ENCODE results near the gene TRAPPC5.

The TRAPPC5 gene

DNA sequence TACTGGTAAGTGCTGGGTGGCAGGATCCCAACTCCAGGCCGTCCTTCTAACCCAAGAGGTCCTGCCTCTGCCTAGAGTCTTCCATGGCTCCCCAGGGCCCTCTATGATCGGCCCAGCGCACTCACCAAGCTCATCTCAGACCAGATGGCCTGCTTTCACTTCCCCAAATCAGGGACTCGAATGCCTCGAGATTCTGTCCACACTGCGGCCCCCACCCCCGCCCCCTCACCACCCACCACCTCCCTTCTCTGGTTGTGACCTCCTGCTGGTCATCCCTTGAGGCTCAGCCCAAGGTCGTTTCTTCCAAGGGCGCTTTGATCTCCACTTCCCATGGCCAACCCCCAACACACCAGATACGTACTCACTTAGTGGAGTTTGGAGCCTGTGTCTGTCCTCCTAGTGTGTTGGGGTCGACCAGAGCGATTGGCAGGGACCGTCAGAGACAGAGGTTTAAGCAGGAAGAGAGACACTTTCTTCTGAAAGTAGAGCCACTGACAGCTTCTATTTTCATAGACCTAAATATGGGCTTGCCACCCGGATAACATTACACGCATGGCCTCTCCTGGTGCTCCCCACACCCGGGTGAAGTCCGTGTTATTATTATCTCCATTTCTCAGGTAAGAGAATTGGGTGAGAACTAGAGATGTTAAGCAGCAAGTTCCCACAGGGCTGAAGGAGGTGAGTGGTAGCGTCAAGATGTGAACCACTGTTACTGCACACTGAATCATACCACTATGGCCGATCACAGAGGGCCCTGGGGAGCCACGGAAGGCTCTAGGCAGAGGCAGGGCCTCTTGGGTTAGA lies 21.2 kb downstream of the TRAPPC5 start, which contains the start of gene FCER2:
Gene FCER2, minus strand, starts transcription at position 478 of the 804 bp plus-strand sequence. CDS start 2,371 bp downstream, outside the sequence.
- no peak for DNase-seq

DNA sequence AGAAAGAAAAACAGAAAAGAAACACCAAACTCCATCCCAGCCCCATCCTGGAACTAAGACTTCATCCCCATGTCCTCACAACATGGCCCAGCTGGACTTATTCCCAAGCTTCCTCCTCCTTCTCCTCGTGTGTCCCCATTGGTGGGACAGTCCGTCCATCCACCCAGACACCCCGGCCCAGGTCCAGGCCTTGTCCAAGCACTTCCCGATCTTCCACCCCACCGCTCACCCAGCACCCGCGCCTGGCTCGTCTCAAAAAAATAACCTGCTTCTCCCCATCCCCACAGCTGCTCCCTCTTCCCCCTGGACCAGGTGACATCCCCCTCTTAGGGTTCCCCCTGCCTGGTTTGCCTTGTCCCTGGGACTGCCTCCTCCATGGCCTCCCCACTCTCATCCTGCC lies 22.7 kb downstream of the TRAPPC5 start:
- DNase-seq = no peak

DNA sequence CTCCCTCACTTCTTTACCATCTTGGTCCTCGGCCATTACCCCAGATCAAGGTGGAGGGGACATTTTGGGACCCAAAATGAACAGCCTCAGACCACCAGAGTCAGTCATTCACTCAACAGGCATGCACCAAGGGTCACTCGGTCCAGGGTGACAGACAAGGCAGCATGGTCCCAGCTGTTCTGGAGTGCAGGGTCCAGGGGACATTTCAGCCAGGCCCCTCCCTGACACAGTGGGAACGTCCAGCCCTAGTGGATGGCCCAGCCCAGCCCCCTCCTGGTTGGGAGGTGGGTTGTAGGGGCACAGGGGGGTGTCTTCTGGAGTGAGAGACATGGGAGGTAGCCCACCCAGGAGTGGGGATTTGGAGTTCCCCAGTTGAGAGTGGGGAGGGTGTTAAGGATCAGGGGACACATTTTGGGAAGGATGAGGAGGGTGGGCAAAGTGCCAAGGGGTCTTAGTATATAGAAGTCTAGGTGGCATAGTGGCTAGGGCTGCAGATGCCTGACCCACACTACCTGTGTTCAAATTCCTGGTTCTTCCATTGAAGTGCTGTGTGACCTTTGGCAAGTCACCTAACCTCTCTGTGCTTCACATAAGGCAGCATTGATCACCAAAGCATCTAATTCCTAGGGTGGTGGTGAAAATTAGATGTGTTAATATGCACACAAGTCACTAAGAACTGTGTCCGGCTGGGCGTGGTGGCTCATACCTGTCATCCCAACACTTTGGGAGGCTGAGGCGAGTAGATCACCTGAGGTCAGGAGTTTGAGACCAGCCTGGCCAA lies 23.8 kb downstream of the TRAPPC5 start:
- DNase-seq = no peak

DNA sequence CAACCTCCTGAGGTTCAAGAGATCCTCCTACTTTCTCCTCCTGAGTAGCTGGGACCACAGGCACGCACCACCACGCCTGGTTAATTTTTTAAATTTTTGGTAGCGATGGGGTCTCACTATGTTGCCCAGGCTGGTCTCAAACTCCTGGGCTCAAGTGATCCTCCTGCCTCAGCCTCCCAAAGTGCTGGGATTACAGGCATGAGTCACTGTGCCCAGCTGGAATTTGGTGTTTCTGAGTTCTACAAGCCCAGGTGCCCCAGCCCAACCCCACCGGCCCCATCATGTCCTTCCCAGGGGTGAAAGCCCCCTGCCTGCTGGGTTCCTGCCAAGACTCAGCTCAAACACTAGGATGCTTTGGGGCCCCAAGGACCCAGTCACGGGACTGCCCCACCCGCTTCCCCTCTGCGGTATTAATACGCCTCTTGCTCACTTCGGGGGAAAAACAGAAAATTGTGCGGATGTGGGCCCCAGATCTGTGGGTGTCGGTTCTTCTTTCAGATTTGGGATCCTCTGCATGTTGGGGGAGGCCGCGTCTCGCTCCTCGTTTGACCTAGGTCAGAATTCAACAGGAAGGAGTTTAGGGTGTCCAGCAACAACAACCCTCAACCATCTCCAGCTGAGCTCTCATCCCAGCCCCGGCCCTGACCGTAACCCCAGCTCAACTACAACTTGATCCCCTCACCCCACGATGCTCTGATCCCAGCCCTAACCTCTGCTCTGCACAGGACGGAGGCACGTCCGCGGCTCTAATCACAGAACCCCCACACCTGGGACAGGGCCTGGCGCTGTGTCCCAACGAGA lies 25.0 kb downstream of the TRAPPC5 start:
- peak; percentile 55 for DNase-seq

DNA sequence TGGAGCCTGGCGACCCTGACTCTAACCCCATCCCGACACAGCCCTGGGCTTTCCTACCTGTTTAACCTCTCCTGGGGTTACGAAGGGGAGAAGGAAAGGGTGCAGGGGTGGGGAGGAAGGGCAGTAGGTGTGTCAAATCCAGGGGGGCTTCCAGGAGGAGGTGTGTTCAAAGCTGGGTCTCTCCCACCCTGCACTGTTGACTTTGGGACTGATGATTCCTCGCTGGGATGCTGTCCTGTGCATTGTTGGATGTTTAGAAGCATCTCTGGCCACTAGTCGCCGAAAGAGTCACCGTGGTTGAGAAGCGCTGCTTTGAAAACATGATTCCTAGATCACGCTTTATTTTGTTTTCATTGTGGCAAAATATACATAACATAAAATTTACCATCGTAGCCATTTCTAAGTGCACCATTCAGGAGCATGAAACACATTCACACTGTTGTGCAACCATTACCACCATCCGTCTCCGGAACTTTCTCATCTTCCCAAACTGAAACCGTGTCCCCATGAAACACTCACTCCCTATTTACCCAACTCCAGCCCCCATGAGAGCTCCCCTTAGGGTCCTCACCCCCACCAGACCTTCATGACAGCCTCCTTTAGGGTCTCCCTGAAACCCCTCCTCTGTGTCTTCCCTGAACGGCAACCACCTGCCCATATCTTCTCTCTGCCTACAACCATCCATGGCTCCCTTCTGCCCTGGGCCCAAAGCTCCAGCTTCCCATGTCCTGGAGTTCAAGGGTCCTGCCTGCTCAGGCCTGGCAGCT lies 25.7 kb downstream of the TRAPPC5 start:
- DNase-seq = no peak

DNA sequence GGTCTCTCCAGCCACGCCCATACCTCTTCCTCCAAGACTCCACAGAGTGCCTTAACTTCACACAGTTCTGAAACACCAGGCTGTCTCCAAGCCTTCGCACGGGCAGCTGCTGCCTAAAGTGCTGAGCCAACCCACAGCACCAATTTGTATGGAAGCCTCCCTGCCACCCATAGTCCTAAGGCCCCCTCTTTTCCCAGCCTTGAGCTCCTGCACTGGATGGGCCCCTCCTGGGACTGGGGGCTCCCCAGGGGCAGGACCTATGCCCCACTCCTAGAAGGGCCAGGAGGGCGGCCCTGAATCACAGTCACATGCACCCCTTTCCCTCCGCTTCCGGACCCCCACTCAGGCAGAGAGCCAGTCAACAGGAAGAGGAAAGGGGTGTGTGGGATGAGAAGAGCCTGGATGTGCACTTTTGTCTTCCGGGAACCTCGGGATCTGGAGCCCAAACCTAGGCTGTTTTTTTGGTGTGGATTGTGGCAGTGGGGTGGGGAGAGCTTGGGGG lies 26.4 kb downstream of the TRAPPC5 start:
- DNase-seq = no peak

DNA sequence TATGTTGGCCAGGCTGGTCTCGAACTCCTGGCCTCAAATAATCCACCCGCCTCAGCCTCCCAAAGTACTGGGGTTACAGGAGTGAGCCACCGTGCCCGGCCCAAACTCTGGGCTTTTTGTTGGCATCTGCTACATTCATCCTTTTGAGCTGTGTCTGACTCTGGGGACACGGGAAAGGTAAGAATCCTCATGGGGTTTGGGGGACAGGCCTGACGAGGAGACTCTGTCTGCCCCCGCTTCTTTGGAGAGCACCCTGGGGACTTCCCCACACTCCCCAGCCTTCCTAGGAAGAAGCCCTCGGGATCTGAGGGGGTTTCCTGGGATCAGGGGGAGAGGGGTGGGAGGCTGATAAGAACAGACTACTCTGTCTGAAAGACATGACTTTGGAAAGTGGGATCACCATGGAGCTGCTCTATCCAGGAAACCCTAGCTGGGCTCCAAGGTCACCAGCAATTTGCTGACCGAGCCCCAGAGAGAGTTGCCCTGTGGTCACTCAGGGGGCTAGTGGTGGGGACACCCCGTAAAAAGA lies 29.4 kb downstream of the TRAPPC5 start:
- DNase-seq = no peak

DNA sequence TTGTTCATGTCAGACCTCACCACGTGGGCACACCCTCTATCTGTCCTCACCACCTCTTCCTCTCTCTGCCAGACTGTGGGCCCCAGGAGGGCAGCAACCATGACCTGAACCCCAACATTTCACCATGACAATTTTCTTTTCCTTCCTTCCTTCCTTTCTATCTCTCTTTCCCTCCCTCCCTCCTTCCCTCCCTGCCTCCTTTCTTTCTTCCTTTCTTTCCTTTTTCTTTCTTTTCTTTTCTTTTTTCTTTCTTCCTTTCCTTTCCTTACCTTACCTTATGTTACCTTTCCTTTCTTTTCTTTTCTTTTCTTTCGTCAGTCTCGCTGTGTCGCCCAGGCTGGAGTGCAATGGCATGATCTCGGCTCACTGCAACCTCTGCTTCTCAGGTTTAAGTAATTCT lies 30.0 kb downstream of the TRAPPC5 start:
- no peak for DNase-seq

DNA sequence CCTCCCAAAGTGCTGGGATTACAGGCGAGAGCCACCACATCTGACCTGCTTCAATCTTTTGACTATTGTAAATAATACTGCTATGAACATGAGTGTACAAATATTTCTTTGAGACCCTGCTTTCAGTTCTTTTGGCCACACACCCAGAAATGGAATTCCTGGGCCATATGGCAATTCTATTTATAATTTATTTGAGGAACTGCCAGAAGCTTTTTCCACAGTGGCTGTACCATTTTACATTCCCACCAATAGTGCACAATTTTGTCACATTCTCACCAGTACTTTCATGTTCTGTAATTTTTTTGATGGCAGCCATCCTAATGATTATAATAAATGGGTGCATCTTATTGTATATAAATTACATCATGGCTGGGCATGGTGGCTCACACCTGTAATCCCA lies 35.0 kb downstream of the TRAPPC5 start:
- DNase-seq = no peak

DNA sequence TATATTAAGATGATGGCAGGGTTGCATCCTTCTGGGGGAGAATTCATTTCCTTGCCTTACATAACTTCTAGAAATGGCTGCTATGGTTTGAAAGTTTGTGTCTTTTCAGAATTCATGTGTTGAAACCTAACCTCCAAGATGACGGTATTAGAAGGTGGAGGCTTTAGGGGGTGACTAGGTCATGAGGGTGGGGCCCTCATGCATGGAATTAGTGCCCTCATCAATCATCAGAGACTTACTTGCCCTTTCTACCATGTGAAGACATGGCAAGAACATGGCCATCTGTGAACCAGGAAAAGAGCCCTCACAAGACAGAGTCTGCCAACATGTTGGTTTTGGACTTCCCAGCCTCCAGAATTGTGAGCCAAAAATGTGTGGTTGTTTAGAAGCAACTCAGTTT lies 36.1 kb downstream of the TRAPPC5 start:
- DNase-seq = no peak

DNA sequence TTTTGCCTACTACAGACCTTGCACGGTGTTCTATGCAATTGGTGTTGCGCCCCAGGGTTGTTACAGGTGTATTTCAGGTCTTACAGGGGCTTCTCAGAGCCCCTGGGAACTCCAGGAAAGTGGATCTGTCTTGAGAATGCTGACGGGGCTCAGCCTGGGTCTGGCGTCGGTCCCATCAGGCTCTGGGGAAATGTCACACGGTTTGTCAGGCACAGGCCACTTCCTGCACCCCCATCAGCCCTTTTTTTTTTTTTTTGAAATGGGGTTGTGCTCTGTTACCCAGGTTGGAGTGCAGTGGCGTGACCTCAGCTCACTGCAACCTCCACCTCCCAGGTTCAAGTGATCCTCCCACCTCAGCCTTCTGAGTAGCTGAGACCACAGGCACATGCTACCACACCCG lies 38.0 kb downstream of the TRAPPC5 start:
- no peak for DNase-seq

DNA sequence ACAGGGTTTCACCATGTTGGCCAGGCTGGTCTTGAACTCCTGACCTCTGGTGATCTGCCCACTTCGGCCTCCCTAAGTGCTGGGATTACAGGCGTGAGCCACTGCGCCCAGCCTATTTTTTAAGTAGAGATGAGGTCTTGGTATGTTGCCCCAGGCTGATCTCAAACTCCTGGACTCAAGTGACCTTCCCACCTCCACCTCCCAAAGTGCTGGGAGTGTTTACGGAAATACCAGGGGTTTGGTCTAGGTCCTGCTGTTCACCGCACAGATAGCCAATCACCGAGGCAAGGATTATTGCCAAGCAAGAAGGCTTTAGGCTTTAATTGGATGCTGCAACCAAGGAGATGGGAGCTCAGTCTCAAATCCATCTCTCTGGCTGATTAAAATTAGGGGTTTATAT lies 39.7 kb downstream of the TRAPPC5 start:
- DNase-seq = no peak

DNA sequence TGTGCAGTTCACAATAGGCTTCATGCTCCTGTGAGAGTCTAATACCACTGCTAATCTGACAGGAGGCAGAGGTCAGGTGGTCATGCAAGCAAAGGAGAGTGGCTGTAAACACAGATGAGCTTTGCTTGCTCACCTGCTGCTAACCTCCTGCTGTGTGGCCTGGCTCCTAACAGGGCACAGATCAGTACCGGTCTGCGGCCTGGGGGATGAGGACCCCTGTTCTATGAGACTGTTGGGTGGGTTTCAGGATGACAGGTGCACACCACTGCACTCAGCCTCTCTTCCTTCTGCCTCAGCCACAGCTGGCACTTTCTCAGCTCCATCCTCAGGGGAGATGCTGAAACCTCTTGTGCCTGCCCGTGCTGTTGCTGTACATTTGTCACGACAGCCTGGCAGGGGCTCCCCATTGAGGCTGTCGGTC lies 41.6 kb downstream of the TRAPPC5 start:
- no peak for DNase-seq

DNA sequence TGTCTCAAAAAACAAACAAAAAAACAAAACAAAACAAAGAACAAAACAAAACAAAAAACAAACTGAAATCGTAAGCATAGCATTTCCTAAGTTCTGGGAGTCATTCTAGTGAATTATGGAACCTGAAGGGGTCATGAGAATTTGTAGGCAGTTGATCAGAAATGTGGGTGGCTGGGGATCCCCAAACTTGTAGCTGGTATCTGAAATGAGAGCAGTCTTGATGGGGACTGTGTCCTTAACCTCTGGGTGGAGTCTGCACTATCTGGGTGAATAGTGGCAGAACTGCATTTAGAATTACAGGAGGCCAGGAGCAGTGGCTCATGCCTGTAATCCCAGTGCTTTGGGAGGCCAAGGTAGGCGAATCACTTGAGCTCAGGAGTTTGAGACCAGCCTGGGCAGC lies 45.2 kb downstream of the TRAPPC5 start:
- DNase-seq = no peak

DNA sequence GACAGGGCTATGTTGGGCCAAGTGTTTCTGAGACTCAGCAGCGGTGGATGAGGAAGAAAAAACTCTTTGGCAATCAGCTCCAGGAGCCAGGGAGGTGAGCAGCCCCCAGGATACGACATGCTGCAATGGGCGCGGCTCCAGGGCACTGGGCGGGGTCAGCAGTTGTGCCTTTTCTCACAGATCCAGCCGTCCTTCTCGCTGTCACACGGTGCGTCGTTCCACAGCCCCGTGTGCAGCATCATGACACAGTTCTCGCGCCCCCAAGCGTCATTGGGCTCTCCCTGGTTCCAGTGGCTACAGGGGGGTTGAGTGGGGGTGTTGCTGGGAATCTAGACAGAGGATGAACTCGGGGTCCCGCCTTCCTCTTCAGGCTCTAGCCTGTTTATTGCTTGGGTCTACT lies 48.6 kb downstream of the TRAPPC5 start:
- DNase-seq = no peak

DNA sequence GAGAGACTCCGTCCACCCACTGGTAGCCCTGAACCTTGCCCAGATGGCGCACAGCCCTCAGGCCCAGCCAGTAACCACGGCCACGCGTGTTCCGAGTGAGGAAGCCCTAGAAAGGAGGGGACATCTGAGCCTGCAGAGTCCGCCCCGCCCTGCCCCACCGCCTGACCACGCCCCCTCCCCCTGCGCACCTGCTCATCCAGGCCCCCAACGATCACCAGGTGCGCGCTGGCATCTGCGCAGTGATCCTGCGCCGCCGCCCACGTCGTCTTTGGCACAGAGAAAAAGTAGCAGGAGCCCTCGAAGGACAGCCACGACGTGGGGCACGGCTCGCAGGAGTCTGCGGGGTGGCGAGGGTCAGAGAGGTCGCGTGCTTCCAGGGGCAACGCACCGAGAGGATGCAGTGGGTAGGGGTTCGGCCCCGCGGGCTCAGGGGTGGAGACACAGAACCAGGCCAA lies 49.2 kb downstream of the TRAPPC5 start:
- DNase-seq = no peak

DNA sequence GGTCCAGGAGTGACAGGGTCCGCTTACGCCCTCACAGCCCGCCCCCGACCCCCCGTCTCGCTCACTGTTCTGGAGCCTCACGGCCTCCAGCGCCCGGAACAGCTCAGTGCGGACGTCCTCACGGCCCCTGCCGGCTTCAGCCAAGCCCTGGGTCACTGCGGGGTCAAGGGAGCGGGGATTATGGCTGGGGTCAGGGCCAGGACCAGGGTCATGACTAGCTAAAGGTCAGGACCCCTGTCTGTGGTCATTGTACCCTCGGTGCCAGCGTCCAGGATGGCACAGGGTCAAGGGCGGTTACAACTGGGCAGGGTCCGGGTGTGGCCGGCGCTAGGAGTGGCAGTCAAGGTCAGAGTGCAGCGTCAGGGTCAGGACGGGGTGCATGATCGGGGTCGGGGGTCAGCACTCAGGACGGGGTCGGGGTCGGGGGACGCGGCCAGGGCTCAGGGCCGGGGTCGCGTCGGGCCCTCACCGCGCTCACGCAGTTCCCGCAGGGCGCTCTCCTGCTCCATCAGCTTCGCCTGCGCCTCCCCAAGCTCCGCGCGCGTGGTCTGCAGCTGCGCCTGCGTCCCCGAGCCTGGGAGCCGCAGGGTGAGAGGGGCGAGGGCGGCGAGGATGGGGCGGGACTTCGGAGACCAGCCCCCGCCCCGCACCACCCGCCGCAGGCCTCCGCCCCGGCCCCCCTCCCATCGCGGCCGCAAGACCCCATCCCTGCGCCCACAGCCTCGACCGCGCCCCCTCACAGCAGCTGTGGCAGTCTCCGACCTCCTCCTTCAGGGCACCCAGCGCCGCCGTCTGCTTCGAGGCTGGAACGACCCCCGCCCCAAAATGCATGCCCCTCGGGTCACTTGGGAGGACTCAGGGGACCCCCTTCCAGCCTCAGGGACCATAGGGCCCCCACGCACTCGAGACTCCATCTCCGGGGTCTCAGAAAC lies 49.9 kb downstream of the TRAPPC5 start:
- no peak for DNase-seq

DNA sequence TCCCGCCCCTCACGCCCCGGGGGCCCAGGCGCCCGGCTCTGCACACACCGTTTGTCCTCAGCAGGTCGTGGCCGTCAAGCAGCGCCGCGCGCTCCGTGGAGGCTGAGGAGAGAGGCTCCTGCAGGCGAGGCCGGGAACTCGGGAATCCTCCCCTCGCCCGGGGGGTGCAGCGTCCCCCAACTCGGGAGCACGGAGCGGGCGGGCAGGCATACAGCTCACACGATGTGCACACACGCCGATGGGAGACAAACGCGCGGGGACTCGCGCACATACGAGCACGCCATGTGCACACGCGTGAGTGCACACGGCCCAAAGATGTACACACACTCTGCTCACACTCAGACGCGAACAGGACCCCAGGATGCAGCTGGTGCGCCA lies 50.6 kb downstream of the TRAPPC5 start:
- no peak for DNase-seq

DNA sequence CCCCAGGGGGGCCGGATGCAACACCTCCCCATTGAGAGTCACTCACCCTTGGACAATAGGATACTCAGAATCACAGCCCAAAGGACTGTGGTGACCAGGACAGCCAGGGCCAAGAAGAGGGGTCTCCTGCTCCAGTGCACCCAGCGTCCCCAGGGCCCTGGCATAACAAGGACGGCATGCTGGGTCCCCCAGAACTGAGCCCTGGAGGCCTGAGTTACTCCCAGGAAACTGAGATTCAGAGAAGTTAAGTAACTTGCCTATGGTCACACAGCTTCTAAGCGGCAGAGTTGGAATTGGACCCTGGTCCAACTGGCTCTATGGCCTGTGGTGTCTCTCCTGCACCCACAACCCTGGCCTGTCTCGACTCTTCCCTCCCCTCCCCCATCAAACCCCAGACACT lies 51.0 kb downstream of the TRAPPC5 start:
- no peak for DNase-seq

DNA sequence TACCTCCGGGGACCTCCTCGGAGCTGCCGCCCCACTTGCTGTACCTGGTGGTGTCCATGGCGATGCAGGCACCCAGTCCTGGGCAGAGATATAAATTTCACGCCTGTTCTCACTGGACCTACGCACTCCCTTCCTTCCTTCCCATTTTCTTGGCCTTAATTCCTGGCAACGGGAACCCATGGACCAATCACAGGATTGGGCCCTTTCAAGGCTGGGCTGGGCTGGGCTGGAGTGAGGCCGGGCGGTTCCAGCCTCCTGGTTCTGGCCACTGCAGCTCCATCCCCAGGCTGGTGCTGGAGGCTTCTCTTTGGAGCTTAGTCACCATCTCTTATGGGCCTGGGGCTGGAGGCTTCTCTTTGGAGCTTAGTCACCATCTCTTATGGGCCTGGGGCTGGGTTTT lies 51.4 kb downstream of the TRAPPC5 start, which contains the start of gene CLEC4G:
Gene CLEC4G, minus strand, starts transcription at position 66 of the 400 bp plus-strand sequence. Its CDS starts 8 bp downstream, at position 58.
- no peak for DNase-seq

DNA sequence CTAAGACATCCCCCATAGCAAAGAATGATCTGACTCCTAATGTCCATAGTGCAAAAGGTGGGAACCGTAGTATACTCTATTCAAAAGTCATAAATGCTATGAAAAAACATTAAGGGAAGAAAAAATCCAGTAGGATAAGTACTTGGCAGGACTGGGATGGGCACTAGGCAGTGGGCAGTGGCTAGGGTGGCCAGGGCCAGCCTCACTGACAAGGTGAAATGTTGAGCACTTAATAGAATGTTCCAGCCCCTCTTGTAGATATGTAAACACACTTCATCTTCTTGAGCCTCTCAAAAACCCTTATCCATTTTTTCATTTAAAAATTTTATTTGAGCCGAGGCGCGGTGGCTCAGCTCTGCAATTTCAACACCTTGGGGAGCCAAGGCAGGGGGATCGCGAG lies 52.7 kb downstream of the TRAPPC5 start:
- DNase-seq = no peak
